Loucy (cell line): ENCODE data around the gene LRRC23.

ENCODE experiments used
- CTCF ChIP-seq: fragments of 200-600 bp; sonication (generic); conservative IDR thresholded peaks from 2 replicates; pipeline ENCODE4 v1.5.1; 2014; ENCODE audit warnings: mild to moderate bottlenecking, antibody characterized with exemption, low read length
- EZH2phosphoT487 ChIP-seq: fragments of 200-600 bp; IDR thresholded peaks from 2 replicates; pipeline ENCODE4 v1.6.1; 2018; ENCODE audit warnings: antibody characterized with exemption, mild to moderate bottlenecking, moderate library complexity, borderline replicate concordance

GRCh38 chr12:6903722-6904121, 900 bp upstream of the LRRC23 start:
- TF ChIP-seq CTCF, result no peak
- TF ChIP-seq EZH2phosphoT487, result no peak
